DMS153 treated with DMSO at 0.1 percent for 48 hours (cell line): Measurements from ENCODE around the gene TBC1D5.

ENCODE experiments used
- DNase-seq: peaks from one replicate; lab custom pipeline; 2025; ENCODE audit not compliant: unreplicated experiment; lab: John Stamatoyannopoulos, UW

Gene TBC1D5

GRCh38 chr3:17119201-17120072, 623.0 kb downstream of the TBC1D5 start:
- DNase-seq: no peak

- DNase-seq: no peak
Measured at GRCh38 chr3:17118771-17119170, 623.7 kb downstream of the TBC1D5 start.

GRCh38 chr3:17116007-17116600, 626.3 kb downstream of the TBC1D5 start:
- DNase-seq: no peak

- no peak for DNase-seq
Measured at GRCh38 chr3:17115186-17115585, 627.2 kb downstream of the TBC1D5 start.

GRCh38 chr3:17111586-17111985, 630.8 kb downstream of the TBC1D5 start:
- no peak for DNase-seq

GRCh38 chr3:17110660-17111396, 631.6 kb downstream of the TBC1D5 start:
- DNase-seq: no peak
